Erythroblast (primary cell): ENCODE results near the gene NKIRAS2.

Source experiments
- GATA1 ChIP-seq: IDR thresholded peaks from 2 replicates; pipeline ENCODE4 v1.6.1; 2011; ENCODE audit warnings: low read depth, mild to moderate bottlenecking, control low read depth, low read length, moderate library complexity
- POLR2A ChIP-seq: IDR thresholded peaks from 2 replicates; pipeline ENCODE4 v1.6.1; 2011; ENCODE audit warnings: mild to moderate bottlenecking, low read length

DNA sequence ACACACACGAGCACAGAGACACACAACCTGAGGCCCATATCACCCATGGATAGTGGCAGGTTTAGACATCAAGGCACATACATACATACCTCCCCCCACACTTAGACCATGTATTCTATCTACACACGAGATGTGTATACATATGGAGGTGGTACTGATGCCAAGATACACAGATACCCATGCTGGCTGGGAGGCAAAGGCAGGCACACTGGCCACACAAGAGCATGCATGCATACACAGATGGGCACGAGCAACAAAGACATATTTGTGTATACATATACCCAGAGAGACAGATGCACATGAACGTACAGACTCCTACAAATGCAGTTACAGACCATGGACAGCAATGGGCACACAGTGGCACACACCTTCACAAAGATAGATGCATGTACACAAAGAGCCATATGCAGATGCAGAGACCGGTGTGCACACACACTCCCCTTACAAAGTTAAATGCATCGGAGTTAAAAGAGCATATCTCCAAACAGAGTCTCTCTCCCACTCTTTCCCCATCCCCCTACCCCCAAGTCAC is 32.5 kb downstream of the NKIRAS2 start:
- TF ChIP-seq POLR2A (no peak), GATA1 (no peak)
